Endothelial cell of umbilical vein (primary cell): ENCODE measurements around the gene MLIP. TPM values are rescaled to one million over a fixed set of nuclear protein-coding genes. Genes with fewer than 3 reads are reported as not detected.

Experiments used
- BruUV-seq: library from RNA; stranded (reverse); fragments of 400-500 nt; replicated peaks from 2 replicates; lab custom pipeline; 2021; lab: Mats Ljungman, UMichigan
- CTCF ChIA-PET: fragments of 300-600, 350-600 bp; sonication (Branson Sonifier 250); formaldehyde crosslinking; loops from one replicate; lab custom pipeline; 2021; ENCODE audit warnings: antibody characterized with exemption, inconsistent platforms; lab: Charles Lee
- POLR2A ChIA-PET: fragments of 300-600, 350-600 bp; sonication (Branson Sonifier 250); formaldehyde crosslinking; loops from one replicate; lab custom pipeline; 2021; ENCODE audit warnings: antibody characterized with exemption, inconsistent platforms; lab: Charles Lee
- DNase-seq: peaks from one replicate; pipeline ENCODE4 v3.0.0-alpha.2; 2011; ENCODE audit warnings: low read depth, low spot score
- FAIRE-seq: peaks from 2 replicates; lab custom pipeline; 2011; peaks lifted over from hg19 to GRCh38; lab: Jason Lieb, UNC
- H2AFZ ChIP-seq: 2 replicates; pipeline ENCODE4 v1.6.0; 2012; ENCODE audit warnings: low read depth, low read length, control low read depth, inconsistent platforms
- H3K27ac ChIP-seq: 2 replicates; pipeline ENCODE4 v1.5.1; 2011; ENCODE audit warnings: low read depth, mild to moderate bottlenecking, control low read depth, low read length, moderate library complexity; ENCODE audit not compliant: insufficient read depth
- H3K27me3 ChIP-seq, 2 experiments: 2 replicates each; pipeline versions ENCODE4 v1.6.0 to v1.6.1; 2011; ENCODE audit warnings: low read length in 2 of 2, mixed read lengths in 1 of 2; ENCODE audit not compliant: control insufficient read depth in 2 of 2, insufficient read depth in 2 of 2
- H3K36me3 ChIP-seq, 2 experiments: 2 replicates in 1 of 2; 3 replicates in 1 of 2; pipeline ENCODE4 v1.5.1; 2011; ENCODE audit warnings: low read length in 2 of 2, mild to moderate bottlenecking in 1 of 2, moderate library complexity in 1 of 2; ENCODE audit not compliant: control insufficient read depth in 2 of 2, insufficient read depth in 2 of 2; ENCODE audit errors: extremely low read depth in 1 of 2
- H3K4me1 ChIP-seq: 3 replicates; pipeline ENCODE4 v1.5.1; 2011; ENCODE audit warnings: mild to moderate bottlenecking, low read length; ENCODE audit not compliant: control insufficient read depth, insufficient read depth; ENCODE audit errors: extremely low read depth
- H3K4me2 ChIP-seq: 2 replicates; pipeline ENCODE4 v1.6.1; 2011; ENCODE audit warnings: low read length, control low read depth, mixed read lengths; ENCODE audit not compliant: insufficient read depth
- H3K4me3 ChIP-seq, 3 experiments: fragments of 200-600 bp in 1 of 3; sonication (generic), shearing (Covaris generic) in 1 of 3; replicated peaks in 1 of 3; 2 replicates each; pipeline ENCODE4 v1.5.1; 2011 to 2016; ENCODE audit warnings: control low read depth in 3 of 3, low read length in 3 of 3, mild to moderate bottlenecking in 2 of 3, inconsistent platforms in 1 of 3, low read depth in 1 of 3, moderate library complexity in 1 of 3; ENCODE audit not compliant: insufficient read depth in 1 of 3
- H3K79me2 ChIP-seq: 2 replicates; pipeline ENCODE4 v1.6.0; 2012; ENCODE audit warnings: low read length, inconsistent platforms; ENCODE audit not compliant: control insufficient read depth, insufficient read depth
- H3K9ac ChIP-seq: replicated peaks from 2 replicates; pipeline ENCODE3; 2011; ENCODE audit warnings: low read length, control low read depth; ENCODE audit not compliant: insufficient read depth; ENCODE audit errors: extremely low read depth
- H3K9me1 ChIP-seq: replicated peaks from 3 replicates; pipeline ENCODE4 v1.6.0; 2011; ENCODE audit warnings: mild to moderate bottlenecking, low read length; ENCODE audit not compliant: control insufficient read depth, insufficient read depth; ENCODE audit errors: extremely low read depth
- H3K9me3 ChIP-seq: replicated peaks from 2 replicates; pipeline ENCODE4 v1.5.1; 2012; ENCODE audit warnings: low read length, inconsistent platforms; ENCODE audit not compliant: control insufficient read depth, insufficient read depth
- H4K20me1 ChIP-seq: replicated peaks from 2 replicates; pipeline ENCODE3; 2011; ENCODE audit warnings: mild to moderate bottlenecking, low read length; ENCODE audit not compliant: control insufficient read depth, insufficient read depth; ENCODE audit errors: extremely low read depth
- EZH2 ChIP-seq: IDR thresholded peaks from 2 replicates; pipeline ENCODE4 v1.6.1; 2012; ENCODE audit warnings: borderline replicate concordance, low read depth, mild to moderate bottlenecking, moderate library complexity, low read length, inconsistent platforms; ENCODE audit not compliant: severe bottlenecking
- FOS ChIP-seq: IDR thresholded peaks from 2 replicates; pipeline ENCODE4 v1.6.1; 2011; ENCODE audit warnings: mild to moderate bottlenecking, low read length, moderate library complexity, borderline replicate concordance; ENCODE audit not compliant: insufficient read depth
- GATA2 ChIP-seq: IDR thresholded peaks from 2 replicates; pipeline ENCODE4 v1.7.0; 2011; ENCODE audit warnings: low read depth, mild to moderate bottlenecking, moderate library complexity, mixed read lengths, low read length; ENCODE audit not compliant: insufficient read length, insufficient read depth
- JUN ChIP-seq: IDR thresholded peaks from 2 replicates; pipeline ENCODE4 v1.6.1; 2011; ENCODE audit warnings: borderline replicate concordance, low read depth; ENCODE audit not compliant: insufficient read length, insufficient read depth
- MYC ChIP-seq: IDR thresholded peaks from one replicate; pipeline ENCODE4 v1.6.1; 2011; ENCODE audit warnings: mild to moderate bottlenecking, low read depth, low read length
- POLR2A ChIP-seq: IDR thresholded peaks from 2 replicates; pipeline ENCODE4 v1.6.1; 2012; ENCODE audit warnings: low read depth, mild to moderate bottlenecking, control low read depth, low read length
- POLR2AphosphoS5 ChIP-seq: IDR thresholded peaks from 2 replicates; pipeline ENCODE4 v1.6.1; 2012; ENCODE audit warnings: low read depth, mild to moderate bottlenecking, control low read depth, low read length, moderate library complexity; ENCODE audit not compliant: insufficient read depth
- dilution Hi-C: fragments of 300-500 bp; cut with MboI; formaldehyde crosslinking; loops from one replicate; pipeline ENCODE4 v1.15.0; 2019; ENCODE audit warnings: low sequenced_read_pairs; ENCODE audit not compliant: extremely low pct_ligation_motif_present
- intact Hi-C: fragments of 100-400 bp; cut with micrococcal nuclease; formaldehyde crosslinking; loops from one replicate; pipeline ENCODE4 v1.10.0; 2022
- polyA plus RNA-seq, 4 experiments: library from polyadenylated mRNA; depleted of rRNA in 3 of 4; stranded (reverse) in 3 of 4; unstranded in 1 of 4; fragments of >200 nt; gene quantifications; 2 replicates each; pipeline versions ENCODE4 v1.2.1 to v1.2.3, GENCODE V29; 2011 to 2012; ENCODE audit warnings: missing spikeins in 1 of 4
- total RNA-seq: library from RNA; stranded (reverse); gene quantifications from 2 replicates; pipeline ENCODE4 v1.2.3, GENCODE V29; 2021
- TF ChIP-seq, protein P1 (sequence below): IDR thresholded peaks from 2 replicates; pipeline ENCODE4 v1.6.1; 2011; ENCODE audit not compliant: insufficient read depth, insufficient read length
- TF ChIP-seq, protein P2 (sequence below), 2 donors: IDR thresholded peaks; 1 replicate in 1 of 2; 2 replicates in 1 of 2; pipeline ENCODE4 v1.5.1; 2011; ENCODE audit warnings: low read length in 2 of 2, mild to moderate bottlenecking in 2 of 2, moderate library complexity in 2 of 2, control low read depth in 1 of 2, inconsistent platforms in 1 of 2, low read depth in 1 of 2; ENCODE audit not compliant: insufficient read depth in 1 of 2; ENCODE audit errors: extremely low read depth in 1 of 2

MLIP gene
- total and polyA plus RNA-seq, 2 donors (not counting 3 experiments of a cell fraction or from before 2014, with no cell fraction given), result 4.1 to 11.6 TPM

DNA sequence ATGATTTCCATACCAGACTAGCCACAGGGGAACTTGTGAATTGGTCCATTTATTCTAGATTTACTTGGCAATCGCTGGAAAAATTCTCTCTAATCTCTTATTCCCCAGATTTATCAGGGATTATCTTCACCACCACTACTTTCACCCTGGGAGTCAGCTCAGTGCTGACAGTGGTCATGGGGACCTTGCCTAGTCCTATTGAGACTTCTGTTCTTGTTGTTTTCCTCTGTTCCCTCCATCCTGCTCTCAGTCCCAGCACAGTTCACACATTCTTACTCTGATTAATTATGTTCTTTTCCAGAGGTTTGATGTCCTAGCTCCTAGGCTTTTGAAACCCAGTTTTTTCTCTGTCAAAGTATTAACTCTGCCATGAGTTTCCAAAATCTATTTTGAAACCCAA lies 103.0 kb downstream of the MLIP start:
- dilution Hi-C loops, result no loop called here
- BruUV-seq, result no TSS peak
- intact Hi-C loops, result no loop called here

More for the DNA sequence above, 103.0 kb downstream of the MLIP start:
- Histone ChIP-seq H3K79me2 (no peaks in the 10 kb centered on the region), H3K4me3 (no peak overlapping the region), H2AFZ (no peak overlapping the region), H3K27ac (no peak overlapping the region), H3K4me2 (no peak overlapping the region), H3K9me3 (no peaks in the 10 kb centered on the region), H3K36me3 (no peaks in the 10 kb centered on the region), H3K4me1 (no peaks in the 10 kb centered on the region), H3K9ac (no peak overlapping the region), H3K27me3 (no peaks in the 10 kb centered on the region), H3K9me1 (no peaks in the 10 kb centered on the region), H4K20me1 (no peaks in the 10 kb centered on the region)
- no peak for TF ChIP-seq FOS
- TF ChIP-seq, protein P1, sequence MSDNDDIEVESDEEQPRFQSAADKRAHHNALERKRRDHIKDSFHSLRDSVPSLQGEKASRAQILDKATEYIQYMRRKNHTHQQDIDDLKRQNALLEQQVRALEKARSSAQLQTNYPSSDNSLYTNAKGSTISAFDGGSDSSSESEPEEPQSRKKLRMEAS, result no peak
- TF ChIP-seq, protein P2, sequence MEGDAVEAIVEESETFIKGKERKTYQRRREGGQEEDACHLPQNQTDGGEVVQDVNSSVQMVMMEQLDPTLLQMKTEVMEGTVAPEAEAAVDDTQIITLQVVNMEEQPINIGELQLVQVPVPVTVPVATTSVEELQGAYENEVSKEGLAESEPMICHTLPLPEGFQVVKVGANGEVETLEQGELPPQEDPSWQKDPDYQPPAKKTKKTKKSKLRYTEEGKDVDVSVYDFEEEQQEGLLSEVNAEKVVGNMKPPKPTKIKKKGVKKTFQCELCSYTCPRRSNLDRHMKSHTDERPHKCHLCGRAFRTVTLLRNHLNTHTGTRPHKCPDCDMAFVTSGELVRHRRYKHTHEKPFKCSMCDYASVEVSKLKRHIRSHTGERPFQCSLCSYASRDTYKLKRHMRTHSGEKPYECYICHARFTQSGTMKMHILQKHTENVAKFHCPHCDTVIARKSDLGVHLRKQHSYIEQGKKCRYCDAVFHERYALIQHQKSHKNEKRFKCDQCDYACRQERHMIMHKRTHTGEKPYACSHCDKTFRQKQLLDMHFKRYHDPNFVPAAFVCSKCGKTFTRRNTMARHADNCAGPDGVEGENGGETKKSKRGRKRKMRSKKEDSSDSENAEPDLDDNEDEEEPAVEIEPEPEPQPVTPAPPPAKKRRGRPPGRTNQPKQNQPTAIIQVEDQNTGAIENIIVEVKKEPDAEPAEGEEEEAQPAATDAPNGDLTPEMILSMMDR (IDR thresholded peaks at IDR 0.05; ENCODE audit: extremely low read depth in 1 of 2, insufficient read depth in 1 of 2, low read depth in 1 of 2, low read length in 2 of 2), result no peak
- no peak for TF ChIP-seq GATA2
- TF ChIP-seq JUN, result no peak
- TF ChIP-seq EZH2, result no peak
- no peak for TF ChIP-seq POLR2A
- no peak for TF ChIP-seq MYC
- no peak for TF ChIP-seq POLR2AphosphoS5
- no peak for DNase-seq
- ChIA-PET CTCF (no interaction called here), POLR2A (no interaction called here)
- FAIRE-seq, result no peak
